GM23248 (cell line): Measurements from ENCODE around the gene MICAL2.

ENCODE experiments used
- EZH2 ChIP-seq: fragments of 200-600 bp; sonication (generic); IDR thresholded peaks from 2 replicates; pipeline ENCODE4 v1.6.1; 2018; ENCODE audit warnings: antibody characterized with exemption, mild to moderate bottlenecking; ENCODE audit not compliant: insufficient read depth, poor library complexity, severe bottlenecking
- EZH2phosphoT487 ChIP-seq: fragments of 200-600 bp; sonication (generic); IDR thresholded peaks from 2 replicates; pipeline ENCODE4 v1.6.1; 2018; ENCODE audit warnings: antibody characterized with exemption, moderate library complexity, mild to moderate bottlenecking, low read depth; ENCODE audit not compliant: insufficient read depth

DNA sequence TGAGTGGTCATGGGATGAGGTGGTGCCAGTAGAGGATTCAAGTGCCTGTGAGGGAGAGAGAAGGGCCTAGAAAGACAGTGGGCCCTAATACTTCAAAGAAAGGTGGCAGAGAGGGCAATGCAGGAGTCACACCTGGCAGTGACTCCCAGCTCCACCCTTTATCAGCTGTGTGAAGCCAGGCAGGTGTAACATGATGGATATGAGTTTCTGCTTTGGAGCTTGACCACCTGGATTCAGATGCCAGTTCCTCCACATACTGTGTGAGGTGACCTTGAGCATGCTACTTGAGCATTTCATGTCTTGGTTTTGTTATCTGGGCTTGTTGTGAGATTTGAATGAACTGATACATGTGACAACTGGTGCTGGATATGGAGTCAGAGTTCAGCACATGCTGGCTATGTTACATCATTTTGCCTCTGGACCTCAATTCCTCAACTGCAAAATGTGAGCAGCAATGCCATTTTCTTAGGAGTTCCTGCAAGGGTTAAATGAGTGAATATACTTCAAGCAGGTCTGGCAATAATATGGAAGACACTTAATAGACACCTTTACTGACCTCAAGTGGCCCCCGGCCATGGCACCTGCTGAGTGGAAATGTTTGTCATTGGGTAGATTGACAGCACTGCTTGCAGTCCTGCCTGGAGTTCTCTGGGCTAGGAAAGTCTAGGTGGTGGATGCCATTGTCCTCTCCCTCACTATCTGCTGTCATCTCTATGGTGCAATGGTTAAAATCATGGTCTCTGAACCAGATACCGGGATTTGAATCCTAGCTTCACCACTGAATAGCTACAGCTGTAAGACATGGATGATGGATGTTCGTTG is 83.3 kb downstream of the MICAL2 start:
- TF ChIP-seq EZH2phosphoT487, result no peak
- TF ChIP-seq EZH2, result no peak
